Hematopoietic multipotent progenitor cell treated with erythropoietin and hydrocortisone succinate and interleukin-3 and kit ligand, for 17 days (in vitro differentiated cells): Measurements from ENCODE around the gene ZNF467.

Experiments
- DNase-seq: peaks from one replicate; pipeline ENCODE4 v3.0.0-alpha.2; 2015; ENCODE audit warnings: low spot score

ZNF467 gene, protein sequence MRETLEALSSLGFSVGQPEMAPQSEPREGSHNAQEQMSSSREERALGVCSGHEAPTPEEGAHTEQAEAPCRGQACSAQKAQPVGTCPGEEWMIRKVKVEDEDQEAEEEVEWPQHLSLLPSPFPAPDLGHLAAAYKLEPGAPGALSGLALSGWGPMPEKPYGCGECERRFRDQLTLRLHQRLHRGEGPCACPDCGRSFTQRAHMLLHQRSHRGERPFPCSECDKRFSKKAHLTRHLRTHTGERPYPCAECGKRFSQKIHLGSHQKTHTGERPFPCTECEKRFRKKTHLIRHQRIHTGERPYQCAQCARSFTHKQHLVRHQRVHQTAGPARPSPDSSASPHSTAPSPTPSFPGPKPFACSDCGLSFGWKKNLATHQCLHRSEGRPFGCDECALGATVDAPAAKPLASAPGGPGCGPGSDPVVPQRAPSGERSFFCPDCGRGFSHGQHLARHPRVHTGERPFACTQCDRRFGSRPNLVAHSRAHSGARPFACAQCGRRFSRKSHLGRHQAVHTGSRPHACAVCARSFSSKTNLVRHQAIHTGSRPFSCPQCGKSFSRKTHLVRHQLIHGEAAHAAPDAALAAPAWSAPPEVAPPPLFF

DNA sequence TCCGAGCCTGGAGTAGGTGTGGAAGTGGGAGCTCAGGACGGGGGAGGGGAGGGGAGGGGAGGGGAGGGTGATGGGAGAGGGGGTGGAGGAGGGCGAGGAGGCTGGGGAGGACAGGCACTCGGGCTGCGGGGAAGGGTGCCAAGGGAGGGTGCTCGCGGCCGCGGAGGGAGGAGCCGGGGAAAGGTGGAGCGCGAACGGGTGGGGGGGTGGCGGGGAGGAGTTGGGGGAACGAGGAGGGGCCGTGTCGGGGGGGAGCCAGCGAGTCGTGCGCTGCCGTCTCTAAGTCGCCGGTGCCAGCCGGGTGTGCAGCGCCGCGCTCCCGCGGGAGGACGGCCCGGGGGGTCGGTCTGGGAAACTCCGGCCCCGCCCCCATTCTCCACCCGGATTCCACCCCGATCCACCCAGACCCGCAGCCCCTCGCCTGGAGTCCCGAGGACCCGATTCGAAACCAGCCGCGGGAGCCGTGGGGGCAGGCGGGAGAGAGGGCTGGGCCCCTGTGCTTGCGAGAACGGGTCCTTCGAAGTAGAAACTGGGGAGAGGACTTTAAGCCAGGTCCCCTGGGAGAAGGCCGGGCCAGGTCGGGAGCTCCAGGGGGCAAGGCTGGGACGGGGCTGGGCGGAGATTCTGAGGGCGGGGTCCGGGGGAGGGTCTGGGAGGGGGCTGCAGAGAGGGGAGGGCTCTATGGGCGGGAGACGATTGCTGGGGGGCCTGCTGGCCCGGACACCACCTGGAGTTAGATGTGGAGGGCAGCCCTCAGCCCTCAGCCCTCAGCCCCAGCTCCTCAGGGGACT is at the start of gene ZNF467:
TSS of gene ZNF467 (minus strand) at position 143 of the 791 bp plus-strand sequence. CDS start 2,556 bp downstream, outside the sequence.
- DNase-seq = no peak

DNA sequence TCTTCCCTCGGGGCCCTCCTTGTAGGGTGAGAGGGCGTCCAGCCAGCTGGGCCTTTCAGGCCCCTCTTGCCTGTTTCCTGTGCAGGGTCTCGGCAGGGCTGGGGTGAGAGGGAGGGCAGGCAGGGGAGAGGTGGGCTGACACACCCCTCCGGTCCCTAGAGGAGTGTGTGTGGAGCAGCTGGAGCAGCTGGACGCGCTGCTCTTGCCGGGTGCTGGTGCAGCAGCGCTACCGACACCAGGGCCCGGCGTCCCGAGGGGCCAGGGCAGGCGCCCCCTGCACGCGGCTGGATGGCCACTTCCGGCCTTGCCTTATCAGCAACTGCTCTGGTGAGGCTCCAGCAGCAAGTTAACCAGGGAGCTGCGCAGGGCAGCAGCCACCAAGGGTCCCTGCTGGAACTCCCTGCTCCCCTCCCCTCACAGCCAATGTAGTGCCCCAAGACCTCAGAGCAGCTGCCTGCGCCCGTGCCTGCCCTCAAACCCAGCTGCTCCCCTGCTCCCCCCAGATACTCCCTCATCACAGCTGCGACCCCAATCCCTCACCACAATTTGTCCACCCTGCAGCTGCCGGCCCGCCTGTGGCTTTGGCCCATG is 49.1 kb upstream of the ZNF467 start:
- no peak for DNase-seq

DNA sequence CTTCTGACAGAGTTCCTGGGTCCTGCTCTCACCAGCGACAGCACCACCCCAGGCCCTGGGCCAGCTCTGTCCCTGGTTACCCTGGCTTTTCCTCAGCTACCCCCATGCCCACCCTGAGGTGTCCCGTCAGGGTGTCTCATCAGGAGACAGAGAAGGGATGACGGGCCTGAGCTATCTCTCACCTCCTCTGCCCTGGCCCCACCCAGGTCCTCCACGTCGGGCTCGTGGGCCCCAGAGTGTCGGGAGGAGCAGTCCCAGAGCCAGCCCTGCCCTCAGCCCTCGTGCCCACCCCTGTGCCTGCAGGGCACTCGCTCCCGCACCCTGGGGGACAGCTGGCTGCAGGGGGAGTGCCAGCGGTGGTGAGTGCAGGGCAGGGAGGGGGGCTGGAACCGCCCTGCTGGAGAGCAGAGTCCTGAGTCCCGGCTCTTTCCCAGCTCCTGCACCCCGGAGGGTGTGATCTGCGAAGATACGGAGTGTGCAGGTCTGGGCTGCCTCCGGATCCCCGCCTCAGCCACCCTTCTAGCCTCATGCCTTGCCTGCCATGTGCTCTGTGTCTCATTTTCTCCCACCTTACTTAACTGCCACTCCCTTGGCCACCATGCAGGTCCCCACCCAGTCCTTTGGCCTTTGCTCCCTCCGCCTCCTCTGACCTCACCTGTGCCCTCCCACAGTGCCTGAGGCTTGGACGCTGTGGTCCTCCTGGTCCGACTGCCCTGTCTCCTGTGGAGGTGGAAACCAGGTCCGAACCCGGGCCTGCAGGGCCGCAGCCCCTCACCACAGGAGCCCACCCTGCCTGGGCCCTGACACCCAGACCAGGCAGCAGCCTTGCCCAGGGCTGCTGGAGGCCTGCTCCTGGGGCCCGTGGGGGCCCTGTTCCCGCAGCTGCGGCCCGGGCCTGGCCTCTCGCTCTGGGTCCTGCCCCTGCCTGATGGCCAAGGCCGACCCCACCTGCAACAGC is 48.1 kb upstream of the ZNF467 start:
- DNase-seq = no peak

DNA sequence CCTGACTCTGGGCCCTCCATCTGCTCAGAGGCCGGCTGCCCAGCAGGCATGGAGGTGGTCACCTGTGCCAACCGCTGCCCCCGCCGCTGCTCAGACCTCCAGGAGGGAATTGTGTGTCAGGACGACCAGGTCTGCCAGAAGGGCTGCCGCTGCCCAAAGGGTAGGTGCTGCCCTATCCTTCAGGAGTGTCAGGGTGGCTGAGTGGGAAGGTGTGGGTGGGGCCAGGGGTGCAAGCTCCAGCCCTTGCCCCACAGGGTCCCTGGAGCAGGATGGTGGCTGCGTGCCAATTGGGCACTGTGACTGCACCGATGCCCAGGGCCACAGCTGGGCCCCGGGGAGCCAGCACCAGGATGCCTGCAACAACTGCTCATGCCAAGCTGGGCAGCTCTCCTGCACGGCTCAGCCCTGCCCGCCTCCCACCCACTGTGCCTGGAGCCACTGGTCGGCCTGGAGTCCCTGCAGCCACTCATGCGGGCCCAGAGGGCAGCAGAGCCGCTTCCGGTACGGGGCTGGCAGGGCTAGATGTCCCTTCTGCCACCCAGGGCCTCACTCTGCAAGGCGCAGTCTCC is 47.3 kb upstream of the ZNF467 start:
- no peak for DNase-seq

DNA sequence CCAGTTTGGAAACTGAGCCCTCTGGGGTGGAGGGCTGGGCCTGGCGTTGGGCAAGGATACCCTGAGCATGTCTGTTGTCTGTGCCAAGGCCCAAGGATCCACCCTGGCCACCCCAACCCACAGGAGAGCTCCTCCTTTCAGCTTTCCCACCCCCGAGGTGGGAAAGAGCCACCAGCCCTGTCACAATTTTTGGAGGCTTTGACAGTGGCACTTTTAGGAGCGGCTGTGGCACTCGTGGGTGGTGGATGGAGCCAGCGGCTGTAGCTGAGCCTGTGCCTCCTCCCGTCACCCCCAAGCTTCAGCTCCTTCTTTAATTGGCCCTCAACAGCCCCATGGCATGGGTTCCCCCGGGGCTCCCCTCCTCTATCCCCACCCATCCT is 46.6 kb upstream of the ZNF467 start:
- DNase-seq = no peak

DNA sequence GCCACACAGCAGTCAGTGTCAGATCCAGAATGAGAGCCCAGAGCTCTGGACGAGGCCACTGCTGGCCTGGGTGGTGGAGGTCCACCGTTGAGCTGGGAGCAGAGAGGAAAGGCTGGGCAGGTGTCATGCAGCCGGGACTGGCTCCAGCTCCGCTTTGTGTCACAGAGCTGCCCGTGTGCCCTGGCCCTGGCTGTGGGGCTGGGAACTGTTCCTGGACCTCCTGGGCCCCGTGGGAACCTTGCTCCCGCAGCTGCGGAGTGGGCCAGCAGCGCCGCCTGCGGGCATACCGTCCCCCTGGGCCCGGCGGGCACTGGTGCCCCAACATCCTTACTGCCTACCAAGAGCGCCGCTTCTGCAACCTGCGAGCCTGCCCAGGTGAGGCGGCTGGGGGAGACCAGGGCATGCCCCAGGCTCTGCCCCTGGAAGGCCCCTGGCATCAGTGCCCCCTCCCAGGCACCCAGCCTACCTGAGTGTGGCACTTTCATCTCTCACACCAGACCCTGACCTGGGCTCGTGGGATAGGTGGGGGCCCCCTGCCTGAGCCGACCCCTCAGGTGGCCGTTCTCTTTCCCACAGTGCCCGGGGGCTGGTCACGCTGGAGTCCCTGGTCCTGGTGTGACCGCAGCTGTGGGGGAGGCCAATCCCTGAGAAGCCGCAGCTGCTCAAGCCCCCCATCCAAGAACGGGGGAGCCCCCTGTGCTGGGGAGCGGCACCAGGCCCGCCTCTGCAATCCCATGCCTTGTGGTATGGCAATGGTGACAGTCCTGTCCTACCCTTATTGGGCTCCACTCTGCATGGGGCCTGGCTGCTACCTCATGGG is 46.0 kb upstream of the ZNF467 start:
- DNase-seq = no peak

DNA sequence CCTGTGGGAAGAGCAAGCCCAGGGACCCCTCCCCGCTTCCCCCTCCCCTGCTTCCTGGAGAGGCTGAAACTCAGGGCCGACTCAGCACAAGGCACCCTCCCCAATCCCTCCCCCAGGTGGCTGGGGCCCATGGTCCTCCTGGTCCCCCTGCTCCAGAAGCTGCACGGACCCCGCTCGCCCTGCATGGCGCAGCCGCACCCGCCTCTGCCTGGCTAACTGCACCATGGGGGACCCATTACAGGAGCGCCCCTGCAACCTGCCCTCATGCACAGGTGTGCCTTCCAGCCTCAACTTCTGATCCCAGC is 45.1 kb upstream of the ZNF467 start:
- no peak for DNase-seq

DNA sequence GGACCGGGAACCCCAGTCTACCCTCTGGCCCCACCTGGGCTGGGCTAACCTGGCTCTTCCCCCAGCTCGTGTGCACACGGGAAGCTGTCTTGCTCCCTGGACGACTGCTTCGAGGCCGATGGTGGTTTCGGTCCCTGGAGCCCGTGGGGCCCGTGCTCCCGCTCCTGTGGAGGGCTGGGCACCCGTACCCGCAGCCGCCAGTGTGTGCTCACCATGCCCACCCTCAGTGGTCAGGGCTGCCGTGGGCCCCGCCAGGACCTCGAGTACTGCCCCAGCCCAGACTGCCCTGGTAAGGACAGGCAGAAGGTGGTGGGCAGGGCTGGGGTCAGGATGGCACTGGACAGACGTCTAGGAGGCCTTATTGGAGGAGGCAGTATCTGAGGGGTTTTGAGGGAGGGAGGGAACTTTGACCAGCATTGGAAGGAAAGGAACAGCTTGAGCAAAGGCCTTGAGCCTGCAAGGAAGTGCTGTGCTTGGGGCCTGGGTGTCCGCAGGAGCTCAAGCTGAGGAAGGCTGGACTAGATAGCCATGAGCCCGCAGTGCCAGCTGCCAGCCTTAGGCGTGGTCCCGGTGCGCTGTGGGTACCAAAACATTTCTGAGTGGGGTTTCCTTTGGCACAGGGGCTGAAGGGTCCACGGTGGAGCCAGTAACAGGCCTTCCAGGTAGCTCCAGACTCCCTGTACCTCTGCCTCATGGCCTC is 44.6 kb upstream of the ZNF467 start:
- DNase-seq = no peak

DNA sequence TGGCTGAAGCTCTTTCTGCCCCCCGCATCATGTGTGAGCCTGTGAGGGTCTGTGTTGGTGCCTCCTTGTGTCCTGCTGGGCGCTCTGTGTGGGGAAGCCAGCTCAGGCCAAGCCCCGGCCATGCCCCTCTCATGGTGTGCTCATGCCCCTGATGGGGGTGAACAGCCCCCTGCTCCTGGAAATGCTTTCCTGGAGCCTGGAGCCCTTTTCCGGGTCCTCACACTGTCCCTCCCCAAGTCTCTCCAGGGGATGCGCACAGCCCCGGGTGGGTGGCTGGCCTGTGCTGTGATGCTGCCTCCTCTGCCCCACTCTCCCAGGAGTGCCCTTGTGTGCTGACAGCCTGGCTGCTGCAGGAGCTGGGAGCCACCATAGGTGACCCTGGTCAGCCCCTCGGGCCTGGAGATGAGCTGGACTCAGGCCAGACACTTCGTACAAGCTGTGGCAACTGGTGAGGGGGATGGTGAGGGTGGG is 43.9 kb upstream of the ZNF467 start:
- no peak for DNase-seq

DNA sequence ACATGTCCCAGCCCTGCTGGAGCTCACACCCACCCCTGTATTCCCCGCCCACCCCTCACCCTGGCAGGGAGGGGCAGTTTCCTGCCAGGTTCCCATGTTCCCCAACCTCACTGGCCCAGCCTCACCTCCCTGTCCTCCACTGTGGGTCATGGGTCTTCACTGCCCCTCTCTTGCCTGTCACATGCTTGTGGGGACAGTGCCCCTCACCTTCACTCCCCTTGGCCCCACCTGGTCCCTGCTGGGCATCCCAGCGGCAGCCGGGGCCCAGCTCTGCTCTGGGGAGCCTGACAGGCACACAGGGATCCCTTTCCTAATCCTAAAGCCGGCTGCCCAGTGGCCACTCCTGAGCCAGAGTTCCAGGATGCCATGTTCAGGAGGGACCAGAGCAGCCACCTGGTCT is 43.4 kb upstream of the ZNF467 start:
- no peak for DNase-seq

DNA sequence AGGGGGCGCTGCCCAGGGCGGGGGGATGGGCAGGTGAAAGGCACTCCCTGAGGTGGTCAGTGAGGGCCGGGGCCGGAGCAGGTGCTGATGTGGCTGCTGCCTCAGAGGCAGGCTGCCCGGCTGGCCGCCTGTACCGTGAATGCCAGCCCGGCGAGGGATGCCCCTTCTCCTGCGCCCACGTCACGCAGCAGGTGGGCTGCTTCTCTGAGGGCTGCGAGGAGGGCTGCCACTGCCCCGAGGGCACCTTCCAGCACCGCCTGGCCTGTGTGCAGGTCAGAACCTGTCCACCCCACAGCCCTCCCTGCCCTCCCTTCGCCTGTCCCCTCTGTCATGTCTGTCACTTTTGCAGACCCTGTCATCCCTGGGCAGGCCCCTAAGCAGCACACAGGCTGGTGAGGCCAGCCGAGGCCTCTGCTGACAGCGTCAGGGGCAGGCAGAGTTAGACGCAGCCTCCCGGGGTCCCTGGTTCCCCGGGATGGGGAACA is 42.9 kb upstream of the ZNF467 start:
- DNase-seq = no peak

DNA sequence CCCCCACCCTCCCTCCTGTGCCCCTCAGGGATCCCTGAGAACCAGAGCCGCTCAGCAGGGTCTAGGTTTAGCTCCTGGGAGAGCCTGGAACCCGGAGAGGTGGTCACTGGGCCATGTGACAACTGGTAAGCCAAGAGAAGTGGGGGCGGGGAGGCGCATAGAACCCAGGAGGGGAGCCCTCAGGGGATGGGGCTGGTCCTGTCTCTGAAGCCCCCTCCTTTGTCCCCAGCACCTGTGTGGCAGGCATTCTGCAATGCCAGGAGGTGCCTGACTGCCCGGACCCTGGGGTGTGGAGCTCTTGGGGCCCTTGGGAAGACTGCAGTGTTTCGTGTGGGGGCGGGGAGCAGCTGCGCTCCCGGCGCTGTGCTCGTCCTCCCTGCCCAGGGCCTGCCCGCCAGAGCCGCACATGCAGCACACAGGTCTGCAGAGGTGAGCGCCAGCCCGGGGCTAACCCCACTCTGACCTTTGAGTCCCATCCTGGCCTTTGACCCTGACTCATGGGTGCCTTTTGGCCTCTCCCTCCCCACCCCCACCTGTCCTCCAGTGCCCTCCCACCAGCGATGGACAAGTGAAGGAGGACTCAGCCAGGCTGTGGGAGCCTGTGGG is 42.4 kb upstream of the ZNF467 start:
- no peak for DNase-seq

DNA sequence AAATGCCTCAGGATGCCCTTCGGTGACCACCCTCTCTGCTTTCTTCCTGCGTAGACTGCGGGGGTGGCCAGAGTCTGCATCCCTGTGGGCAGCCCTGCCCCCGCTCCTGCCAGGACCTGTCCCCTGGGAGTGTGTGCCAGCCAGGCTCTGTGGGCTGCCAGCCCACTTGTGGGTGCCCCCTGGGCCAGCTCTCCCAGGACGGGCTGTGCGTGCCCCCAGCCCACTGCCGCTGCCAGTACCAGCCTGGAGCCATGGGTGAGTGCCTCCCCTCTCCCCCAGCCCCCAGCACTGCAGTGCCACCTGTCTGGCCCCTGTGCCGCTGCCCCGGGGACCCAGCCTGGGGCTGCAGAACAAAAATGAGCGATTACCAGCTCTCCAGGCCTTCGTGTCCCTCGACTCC is 41.7 kb upstream of the ZNF467 start:
- DNase-seq = no peak

DNA sequence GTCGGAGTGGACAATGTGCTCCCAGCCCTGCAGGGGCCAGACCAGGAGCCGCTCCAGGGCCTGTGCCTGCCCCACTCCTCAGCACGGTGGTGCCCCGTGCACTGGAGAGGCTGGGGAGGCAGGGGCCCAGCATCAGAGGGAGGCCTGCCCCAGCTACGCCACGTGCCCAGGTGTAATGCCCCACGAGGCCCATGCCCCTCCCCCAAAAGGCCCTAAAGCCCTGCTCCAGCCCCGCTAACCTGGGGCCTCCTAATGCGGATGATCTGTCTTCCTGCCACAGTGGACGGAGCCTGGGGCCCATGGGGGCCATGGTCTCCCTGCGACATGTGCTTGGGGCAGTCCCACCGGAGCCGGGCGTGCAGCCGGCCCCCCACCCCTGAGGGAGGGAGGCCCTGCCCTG is 41.1 kb upstream of the ZNF467 start:
- DNase-seq = no peak

DNA sequence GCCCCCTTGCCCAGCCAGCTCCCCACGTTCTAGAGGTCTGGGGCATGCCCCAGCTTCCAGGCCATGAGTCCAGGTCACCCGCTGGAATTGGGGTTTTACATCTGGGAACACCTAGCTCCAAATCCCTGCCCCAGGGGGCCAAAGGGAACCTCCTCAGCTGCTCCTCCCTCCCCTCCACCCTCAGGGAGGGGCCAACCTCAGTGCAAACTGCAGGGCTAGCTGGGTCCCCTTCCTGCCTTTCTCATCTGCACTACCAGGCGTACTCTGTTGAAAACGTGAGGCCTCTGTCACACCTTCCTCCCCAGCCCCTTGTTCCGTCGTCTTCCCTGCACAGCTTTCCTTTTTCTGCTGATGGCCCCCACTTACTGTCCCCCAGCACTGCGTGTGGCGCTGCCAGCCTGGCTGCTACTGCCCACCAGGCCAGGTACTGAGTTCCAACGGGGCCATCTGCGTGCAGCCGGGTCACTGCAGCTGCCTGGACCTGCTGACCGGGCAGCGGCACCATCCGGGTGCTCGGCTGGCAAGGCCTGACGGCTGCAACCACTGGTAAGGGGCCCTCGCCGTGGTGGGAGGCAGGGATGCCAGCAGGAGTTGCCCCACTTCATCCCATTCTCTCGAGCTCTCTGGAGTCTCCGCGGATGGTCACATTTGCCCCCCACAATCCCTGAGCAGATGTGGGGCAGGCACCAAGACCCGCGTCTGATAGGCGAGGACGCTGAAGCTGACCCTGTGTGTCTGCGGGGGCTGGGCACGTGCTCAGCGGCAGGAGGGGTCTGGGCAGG is 40.1 kb upstream of the ZNF467 start:
- no peak for DNase-seq

DNA sequence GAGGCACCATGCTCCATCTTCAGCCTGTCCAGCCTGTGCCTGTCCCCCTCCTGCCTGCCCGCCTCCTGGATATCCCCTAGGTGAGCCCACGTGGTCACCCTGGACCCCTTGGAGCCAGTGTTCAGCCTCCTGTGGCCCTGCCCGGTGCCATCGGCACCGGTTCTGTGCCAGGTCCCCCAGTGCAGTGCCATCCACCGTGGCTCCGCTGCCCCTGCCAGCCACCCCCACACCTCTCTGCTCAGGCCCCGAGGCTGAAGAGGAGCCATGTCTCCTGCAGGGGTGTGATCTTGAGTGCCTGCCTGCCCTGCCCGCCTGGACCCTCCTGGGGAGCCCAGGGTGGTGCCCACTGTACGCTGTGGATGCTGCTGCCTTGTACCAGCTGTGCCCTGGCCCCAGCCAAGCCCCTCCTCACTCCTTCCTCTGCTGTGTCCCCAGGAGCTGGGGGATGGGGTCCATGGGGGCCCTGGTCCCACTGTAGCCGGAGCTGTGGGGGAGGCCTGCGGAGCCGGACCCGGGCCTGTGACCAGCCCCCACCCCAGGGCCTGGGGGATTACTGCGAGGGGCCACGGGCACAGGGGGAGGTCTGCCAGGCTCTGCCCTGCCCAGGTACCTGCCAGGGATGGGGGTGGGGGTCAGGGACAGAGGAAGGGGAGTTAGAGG is 38.6 kb upstream of the ZNF467 start:
- no peak for DNase-seq

DNA sequence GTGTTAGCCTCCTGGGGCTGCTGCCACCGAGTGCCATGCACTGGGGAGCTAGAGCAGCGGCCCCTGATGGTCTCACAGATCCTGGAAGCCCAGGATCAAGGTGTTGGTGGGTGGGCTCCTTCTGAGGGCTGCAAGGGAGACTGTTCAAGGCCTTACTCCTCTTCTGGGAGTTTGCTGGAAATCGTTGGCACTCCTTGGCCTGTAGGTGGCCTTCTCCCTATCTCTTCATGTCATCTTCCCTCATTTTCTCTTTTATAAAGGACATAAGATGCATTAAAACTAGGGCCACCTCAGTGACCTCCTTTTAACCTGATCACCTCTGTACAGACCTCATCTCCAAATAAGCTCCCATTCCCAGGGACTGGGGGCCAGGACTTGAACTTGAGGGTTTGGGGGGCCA is 37.8 kb upstream of the ZNF467 start:
- no peak for DNase-seq

DNA sequence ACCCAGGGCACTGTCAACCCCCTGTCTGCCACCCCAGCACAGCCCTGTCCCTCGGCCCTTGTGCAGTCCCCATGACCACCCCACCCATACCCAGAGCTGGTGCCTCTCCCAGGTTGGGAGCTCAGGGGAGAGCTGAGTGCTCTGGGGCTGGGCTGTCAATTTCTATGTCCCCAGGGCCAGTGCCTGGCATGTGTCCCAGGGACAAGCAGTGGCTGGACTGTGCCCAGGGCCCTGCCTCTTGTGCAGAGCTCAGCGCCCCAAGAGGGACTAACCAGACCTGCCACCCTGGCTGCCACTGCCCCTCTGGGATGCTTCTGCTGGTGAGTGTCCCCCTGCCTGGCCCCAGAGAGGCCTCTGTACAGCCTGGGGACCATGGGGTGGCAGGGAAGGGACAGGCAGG is 35.8 kb upstream of the ZNF467 start:
- no peak for DNase-seq
